GM12878 (cell line): Measurements from ENCODE around the gene RMC1. TPM values are rescaled to one million over a fixed set of nuclear protein-coding genes. Genes with fewer than 3 reads are reported as not detected.
A peak's percentile ranks its signal among the peaks of the same experiment; 100 is the strongest.

Experiments
- ATAC-seq: fragments of 200-7000 bp; cut with Tn5 transposase; 3 replicates; pipeline ENCODE4 v1.9.1; 2020; ENCODE audit warnings: mild to moderate bottlenecking, moderate library complexity
- BruUV-seq: library from RNA; stranded (reverse); fragments of 400-500 nt; replicated peaks from 2 replicates; lab custom pipeline; 2021; lab: Mats Ljungman, UMichigan
- CTCF ChIA-PET: fragments of 300-600 bp; sonication (Branson Sonifier 250); formaldehyde crosslinking; extraction: SDS; loops from one replicate; lab custom pipeline; 2021; ENCODE audit warnings: inconsistent platforms; lab: Yijun Ruan, JAX
- POLR2A ChIA-PET: fragments of 350-600 bp; formaldehyde crosslinking; extraction: SDS; loops from one replicate; lab custom pipeline; 2021; ENCODE audit warnings: inconsistent platforms; lab: Charles Lee
- RAD21 ChIA-PET: fragments of 300-600 bp; sonication (Branson Sonifier 250); formaldehyde crosslinking; loops from one replicate; lab custom pipeline; 2023; ENCODE audit warnings: antibody characterized with exemption; ENCODE audit not compliant: unreplicated experiment; lab: Charles Lee
- SMC1A ChIA-PET: fragments of 300-600 bp; sonication (Branson Sonifier 250); formaldehyde crosslinking; loops from one replicate; lab custom pipeline; 2023; ENCODE audit not compliant: unreplicated experiment, uncharacterized antibody; lab: Charles Lee
- DNase-seq: peaks from one replicate; pipeline ENCODE4 v3.0.0-alpha.2; 2011; ENCODE audit warnings: low read depth, low spot score
- FAIRE-seq: peaks from 3 replicates; lab custom pipeline; 2011; peaks lifted over from hg19 to GRCh38; lab: Jason Lieb, UNC
- H2AFZ ChIP-seq: 2 replicates; pipeline ENCODE4 v1.6.0; 2011; ENCODE audit warnings: low read depth, low read length, control low read depth; ENCODE audit not compliant: control insufficient read depth
- H3K27ac ChIP-seq: 2 replicates; pipeline ENCODE4 v1.5.1; 2011; ENCODE audit warnings: control low read depth; ENCODE audit not compliant: control insufficient read depth, insufficient read depth
- H3K27me3 ChIP-seq, 2 experiments: replicated peaks in 1 of 2; 2 replicates each; pipeline versions ENCODE4 v1.6.0 to v1.6.1; 2011; ENCODE audit warnings: low read length in 1 of 2; ENCODE audit not compliant: control insufficient read depth in 2 of 2, insufficient read depth in 2 of 2
- H3K36me3 ChIP-seq, 2 experiments: 2 replicates each; pipeline ENCODE4 v1.5.1; 2011; ENCODE audit warnings: low read length in 1 of 2; ENCODE audit not compliant: control insufficient read depth in 2 of 2, insufficient read depth in 2 of 2
- H3K4me1 ChIP-seq: 2 replicates; pipeline ENCODE4 v1.6.1; 2011; ENCODE audit warnings: mild to moderate bottlenecking, low read length, moderate library complexity, mixed read lengths; ENCODE audit not compliant: control insufficient read depth, insufficient read depth
- H3K4me2 ChIP-seq: 2 replicates; pipeline ENCODE4 v1.6.0; 2011; ENCODE audit warnings: control low read depth; ENCODE audit not compliant: control insufficient read depth, insufficient read depth
- H3K4me3 ChIP-seq: fragments of 200-600 bp; sonication (generic); 2 replicates; pipeline ENCODE4 v1.5.1; 2016
- H3K79me2 ChIP-seq: 2 replicates; pipeline ENCODE4 v1.6.0; 2011; ENCODE audit warnings: low read length; ENCODE audit not compliant: control insufficient read depth, insufficient read depth
- H3K9ac ChIP-seq: 2 replicates; pipeline ENCODE4 v1.8.0; 2011; ENCODE audit warnings: low read length, control low read depth, mixed read lengths; ENCODE audit not compliant: control insufficient read depth, insufficient read depth
- H3K9me3 ChIP-seq: replicated peaks from 3 replicates; pipeline ENCODE4 v1.5.1; 2011; ENCODE audit warnings: mild to moderate bottlenecking, low read length; ENCODE audit not compliant: control insufficient read depth, insufficient read depth
- H4K20me1 ChIP-seq: 2 replicates; pipeline ENCODE4 v1.6.0; 2011; ENCODE audit not compliant: control insufficient read depth, insufficient read depth
- BCL11A ChIP-seq: IDR thresholded peaks from 2 replicates; pipeline ENCODE4 v1.6.1; 2011; ENCODE audit warnings: low read depth, low read length
- EP300 ChIP-seq, 2 experiments: fragments of 150-350 bp in 1 of 2; IDR thresholded peaks; 2 replicates each; pipeline ENCODE4 v1.6.1; 2011 to 2012; ENCODE audit warnings: low read depth in 2 of 2, low read length in 2 of 2, borderline replicate concordance in 1 of 2, improper control_type of control experiment in 1 of 2, inconsistent platforms in 1 of 2; ENCODE audit not compliant: control insufficient read depth in 1 of 2
- HCFC1 ChIP-seq: fragments of 150-350 bp; IDR thresholded peaks from 2 replicates; pipeline ENCODE4 v1.6.1; 2014; ENCODE audit warnings: low read length
- IKZF1 ChIP-seq: fragments of 450-650 bp; conservative IDR thresholded peaks from 2 replicates; pipeline ENCODE4 v1.6.1; 2017; ENCODE audit warnings: antibody characterized with exemption, mild to moderate bottlenecking
- IRF4 ChIP-seq: IDR thresholded peaks from 2 replicates; pipeline ENCODE4 v1.6.1; 2011; ENCODE audit warnings: low read depth, low read length
- KLF5 ChIP-seq: fragments of 450-650 bp; IDR thresholded peaks from 2 replicates; pipeline ENCODE4 v1.6.1; 2014; ENCODE audit warnings: mild to moderate bottlenecking; ENCODE audit not compliant: partially characterized antibody
- MTA3 ChIP-seq: IDR thresholded peaks from 2 replicates; pipeline ENCODE4 v1.6.1; 2012; ENCODE audit warnings: low read length, inconsistent platforms, borderline replicate concordance
- SREBF2 ChIP-seq: IDR thresholded peaks from 2 replicates; pipeline ENCODE4 v1.6.1; 2012; ENCODE audit warnings: mild to moderate bottlenecking, low read length
- SRF ChIP-seq, 2 experiments: IDR thresholded peaks; 2 replicates each; pipeline ENCODE4 v1.6.1; 2011; ENCODE audit warnings: low read depth in 2 of 2, low read length in 2 of 2, mild to moderate bottlenecking in 1 of 2, moderate library complexity in 1 of 2
- TBL1XR1 ChIP-seq: IDR thresholded peaks from 2 replicates; pipeline ENCODE4 v1.6.1; 2012; ENCODE audit warnings: low read depth, low read length, improper control_type of control experiment
- TCF12 ChIP-seq: IDR thresholded peaks from 2 replicates; pipeline ENCODE4 v1.6.1; 2011; ENCODE audit warnings: low read depth, mild to moderate bottlenecking, low read length
- YBX1 ChIP-seq: fragments of 450-650 bp; IDR thresholded peaks from 2 replicates; pipeline ENCODE4 v1.6.1; 2016; ENCODE audit warnings: antibody characterized with exemption
- WGBS: methylation state at CpG from one replicate; pipeline ENCODE4 v1.1.6; 2016; ENCODE audit warnings: low lambda C conversion rate; ENCODE audit not compliant: insufficient replicate concordance, insufficient coverage; ENCODE audit errors: missing lambda C conversion rate; 5-methylcytosine and 5-hydroxymethylcytosine counted together
- in situ Hi-C: fragments of 300-500 bp; cut with MboI; formaldehyde crosslinking; loops from 9 replicates; pipeline ENCODE4 v1.14.3; 2018; ENCODE audit warnings: mixed read lengths
- intact Hi-C: fragments of 100-400 bp; cut with micrococcal nuclease; formaldehyde crosslinking; loops from one replicate; pipeline ENCODE4 v1.14.2; 2022; ENCODE audit not compliant: unreplicated experiment
- polyA plus RNA-seq, 11 experiments: library from polyadenylated mRNA; depleted of rRNA in 4 of 11; unstranded in 6 of 11; stranded (reverse) in 5 of 11; fragments of >200 nt; fragmentation: Nextera tagmentation in 4 of 11; fragmentation: Illumina TruSeq in 1 of 11; extraction: Ambion mirVana in 4 of 11; extraction: Trizol in 1 of 11; gene quantifications; 1 replicate in 1 of 11; 2 replicates in 10 of 11; pipeline versions ENCODE4 v1.2.1 to v1.2.3, GENCODE V29; 2011 to 2016; ENCODE audit warnings: inconsistent platforms in 2 of 11, missing spikeins in 2 of 11, low read depth in 1 of 11
- total RNA-seq, 4 experiments: library from RNA; depleted of rRNA in 3 of 4; stranded (reverse); fragments of >200 nt in 3 of 4; fragmentation: Illumina TruSeq in 1 of 4; extraction: Trizol in 1 of 4; gene quantifications; 2 replicates each; pipeline versions ENCODE4 v1.2.1 to v1.2.3, GENCODE V29; 2013 to 2021
- TF ChIP-seq, protein P1 (sequence below): IDR thresholded peaks from 2 replicates; pipeline ENCODE4 v1.6.1; 2012; ENCODE audit warnings: mild to moderate bottlenecking, low read depth, low read length

RMC1 gene
- total and polyA plus RNA-seq, 10 of the 15 experiments (the other 5 are each of a cell fraction or from before 2014, with no cell fraction given), result 8.4 to 57.6 (median 42.5) TPM

DNA sequence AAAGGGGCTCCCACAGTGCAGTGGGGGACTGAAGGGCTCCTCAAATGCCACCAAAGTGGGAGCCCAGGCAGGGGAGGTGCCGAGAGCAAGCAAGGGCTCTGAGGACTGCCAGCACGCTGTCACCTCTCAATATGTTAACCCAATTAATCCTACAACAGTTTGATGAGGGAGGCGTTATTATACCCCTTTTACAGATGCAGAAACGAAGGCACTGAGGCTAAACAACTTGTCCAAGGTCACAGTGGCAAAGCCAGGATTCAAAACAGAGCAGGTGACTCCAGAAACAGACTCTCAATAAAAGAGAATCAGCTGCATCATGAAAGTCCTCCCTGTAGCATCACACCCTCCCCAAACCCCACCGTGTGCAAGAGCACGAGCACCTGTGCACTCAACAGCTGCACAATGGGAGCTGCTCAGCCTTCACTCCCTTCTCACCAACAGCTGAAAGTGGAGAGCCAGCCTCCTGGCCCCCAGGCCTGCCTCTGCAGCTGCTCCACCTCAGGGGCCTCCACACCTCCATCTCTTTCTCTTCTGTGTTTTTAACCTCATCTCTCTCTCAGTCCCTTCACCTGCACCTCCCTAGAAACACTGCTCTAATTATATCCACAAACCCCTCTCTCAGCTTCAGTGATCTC is 74.9 kb downstream of the RMC1 start:
- in situ Hi-C loops (no loop called here), intact Hi-C loops (no loop called here)
- FAIRE-seq, result no peak
- Histone ChIP-seq H2AFZ (no peak overlapping the region), H3K9me3 (no peaks in the 10 kb centered on the region), H3K4me1 (peaks cover 27% of the 10 kb centered on the region), H3K27ac (no peak overlapping the region; the same call in 1 of the 2 replicates), H3K4me3 (no peak overlapping the region), H3K36me3 (peaks cover 0 to 7% of the 10 kb centered on the region in 2 experiments; a peak in 3 of 4 replicates), H3K4me2 (peak overlapping the region; percentile 25; the same call in 1 of the 2 replicates), H3K79me2 (peaks cover 19% of the 10 kb centered on the region), H3K27me3 (no peaks in the 10 kb centered on the region), H3K9ac (no peak overlapping the region), H4K20me1 (no peaks in the 10 kb centered on the region)
- SMC1A ChIA-PET, result no interaction called here
- no TSS peak for BruUV-seq
- TF ChIP-seq TCF12, result 0 out of 2 replicates have a peak, but pooled peaks have one; percentile 52
- no peak for TF ChIP-seq YBX1
- TF ChIP-seq EP300 (IDR thresholded peaks at IDR 0.05; ENCODE audit: borderline replicate concordance in 1 of 2, control insufficient read depth in 1 of 2, low read depth in 2 of 2, low read length in 2 of 2), result no peak
- CTCF ChIA-PET, result interaction anchor here (1.2 kb wide), 1 partner anchor 40 kb away, joined by 3 read pairs; no protein-coding TSS in a partner anchor
- POLR2A ChIA-PET, result no interaction called here
- DNase-seq, result no peak
- RAD21 ChIA-PET, result no interaction called here
- WGBS, result 75% methylated on average over 6 of the region's 6 CpGs
- peak; percentile 30 for ATAC-seq

DNA sequence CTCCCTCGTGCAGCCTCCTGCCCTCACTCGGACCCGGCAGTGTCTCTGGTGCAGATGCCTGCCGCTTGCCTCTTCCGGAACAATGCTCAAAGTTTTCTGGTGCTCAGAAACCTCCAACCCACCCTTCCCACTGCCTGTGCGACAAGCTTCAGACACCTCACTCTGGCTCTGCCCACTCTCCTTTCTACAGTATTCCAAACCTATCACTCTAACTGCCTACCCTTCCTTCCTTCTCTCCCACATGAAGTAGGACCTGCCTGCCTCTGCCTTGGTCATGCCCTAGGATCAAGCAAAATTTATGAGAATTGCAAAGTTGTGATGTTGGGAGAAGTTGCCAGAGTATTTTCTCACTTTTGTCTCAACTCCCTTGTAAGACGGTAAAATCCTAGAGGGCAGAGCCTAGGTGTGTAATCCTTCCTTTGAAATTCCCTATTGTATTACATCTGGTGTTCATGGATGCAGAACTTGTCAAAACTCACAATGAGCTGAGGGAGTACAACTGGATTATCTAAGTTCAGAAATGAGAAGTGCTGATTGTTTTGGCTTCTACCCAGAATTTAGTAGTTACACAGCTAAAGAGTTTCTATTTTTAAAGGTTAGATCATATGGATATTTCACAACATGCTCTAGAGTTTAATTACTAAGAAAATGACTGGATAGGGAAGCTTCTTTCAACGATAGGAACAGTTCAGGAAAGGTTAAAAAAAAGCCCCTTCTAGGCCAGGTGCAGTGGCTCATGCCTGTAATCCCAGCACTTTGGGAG is 75.8 kb downstream of the RMC1 start:
- H3K4me2 ChIP-seq, result peak overlapping the region; percentile 25; the same call in 1 of the 2 replicates
- ATAC-seq (no peak), FAIRE-seq (no peak), DNase-seq (no peak)
- H3K79me2 ChIP-seq, result peaks cover 27% of the 10 kb centered on the region
- H3K36me3 ChIP-seq, result peaks cover 0 to 7% of the 10 kb centered on the region in 2 experiments; a peak in 3 of 4 replicates
- POLR2A ChIA-PET, result no interaction called here
- BruUV-seq, result no TSS peak
- 87% methylated on average over 8 of the region's 8 CpGs for WGBS
- no peak overlapping the region for H3K27ac ChIP-seq
- no peaks in the 10 kb centered on the region for H3K9me3 ChIP-seq
- no peak overlapping the region for H3K4me3 ChIP-seq
- CTCF ChIA-PET, result interaction anchor here (0.8 to 4.2 kb wide), 5 partner anchors 12 to 125 kb away, joined by 3 to 27 read pairs (median 3); no protein-coding TSS in a partner anchor
- no peak overlapping the region for H2AFZ ChIP-seq
- SMC1A ChIA-PET, result no interaction called here
- no peaks in the 10 kb centered on the region for H4K20me1 ChIP-seq
- in situ Hi-C loops, result no loop called here
- H3K4me1 ChIP-seq, result peaks cover 24% of the 10 kb centered on the region
- RAD21 ChIA-PET, result interaction anchor here (0.9 to 1.5 kb wide), 2 partner anchors 66 to 124 kb away, joined by 3 to 5 read pairs; no protein-coding TSS in a partner anchor
- intact Hi-C loops, result no loop called here
- no peaks in the 10 kb centered on the region for H3K27me3 ChIP-seq
- H3K9ac ChIP-seq, result no peak overlapping the region
- TF ChIP-seq HCFC1 (no peak), TBL1XR1 (no peak), KLF5 (no peak), IKZF1 (no peak), IRF4 (no peak), MTA3 (no peak), SREBF2 (no peak), BCL11A (no peak), SRF (IDR thresholded peaks at IDR 0.05; ENCODE audit: low read depth in 2 of 2, low read length in 2 of 2) (no peak)
- TF ChIP-seq, protein P1, sequence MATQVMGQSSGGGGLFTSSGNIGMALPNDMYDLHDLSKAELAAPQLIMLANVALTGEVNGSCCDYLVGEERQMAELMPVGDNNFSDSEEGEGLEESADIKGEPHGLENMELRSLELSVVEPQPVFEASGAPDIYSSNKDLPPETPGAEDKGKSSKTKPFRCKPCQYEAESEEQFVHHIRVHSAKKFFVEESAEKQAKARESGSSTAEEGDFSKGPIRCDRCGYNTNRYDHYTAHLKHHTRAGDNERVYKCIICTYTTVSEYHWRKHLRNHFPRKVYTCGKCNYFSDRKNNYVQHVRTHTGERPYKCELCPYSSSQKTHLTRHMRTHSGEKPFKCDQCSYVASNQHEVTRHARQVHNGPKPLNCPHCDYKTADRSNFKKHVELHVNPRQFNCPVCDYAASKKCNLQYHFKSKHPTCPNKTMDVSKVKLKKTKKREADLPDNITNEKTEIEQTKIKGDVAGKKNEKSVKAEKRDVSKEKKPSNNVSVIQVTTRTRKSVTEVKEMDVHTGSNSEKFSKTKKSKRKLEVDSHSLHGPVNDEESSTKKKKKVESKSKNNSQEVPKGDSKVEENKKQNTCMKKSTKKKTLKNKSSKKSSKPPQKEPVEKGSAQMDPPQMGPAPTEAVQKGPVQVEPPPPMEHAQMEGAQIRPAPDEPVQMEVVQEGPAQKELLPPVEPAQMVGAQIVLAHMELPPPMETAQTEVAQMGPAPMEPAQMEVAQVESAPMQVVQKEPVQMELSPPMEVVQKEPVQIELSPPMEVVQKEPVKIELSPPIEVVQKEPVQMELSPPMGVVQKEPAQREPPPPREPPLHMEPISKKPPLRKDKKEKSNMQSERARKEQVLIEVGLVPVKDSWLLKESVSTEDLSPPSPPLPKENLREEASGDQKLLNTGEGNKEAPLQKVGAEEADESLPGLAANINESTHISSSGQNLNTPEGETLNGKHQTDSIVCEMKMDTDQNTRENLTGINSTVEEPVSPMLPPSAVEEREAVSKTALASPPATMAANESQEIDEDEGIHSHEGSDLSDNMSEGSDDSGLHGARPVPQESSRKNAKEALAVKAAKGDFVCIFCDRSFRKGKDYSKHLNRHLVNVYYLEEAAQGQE, result no peak
